ENCODE data around the gene SEC14L1.

GRCh38 chr17:77234695-77235094, 93.9 kb downstream of the SEC14L1 start:
- TF ChIP-seq, protein P1, sequence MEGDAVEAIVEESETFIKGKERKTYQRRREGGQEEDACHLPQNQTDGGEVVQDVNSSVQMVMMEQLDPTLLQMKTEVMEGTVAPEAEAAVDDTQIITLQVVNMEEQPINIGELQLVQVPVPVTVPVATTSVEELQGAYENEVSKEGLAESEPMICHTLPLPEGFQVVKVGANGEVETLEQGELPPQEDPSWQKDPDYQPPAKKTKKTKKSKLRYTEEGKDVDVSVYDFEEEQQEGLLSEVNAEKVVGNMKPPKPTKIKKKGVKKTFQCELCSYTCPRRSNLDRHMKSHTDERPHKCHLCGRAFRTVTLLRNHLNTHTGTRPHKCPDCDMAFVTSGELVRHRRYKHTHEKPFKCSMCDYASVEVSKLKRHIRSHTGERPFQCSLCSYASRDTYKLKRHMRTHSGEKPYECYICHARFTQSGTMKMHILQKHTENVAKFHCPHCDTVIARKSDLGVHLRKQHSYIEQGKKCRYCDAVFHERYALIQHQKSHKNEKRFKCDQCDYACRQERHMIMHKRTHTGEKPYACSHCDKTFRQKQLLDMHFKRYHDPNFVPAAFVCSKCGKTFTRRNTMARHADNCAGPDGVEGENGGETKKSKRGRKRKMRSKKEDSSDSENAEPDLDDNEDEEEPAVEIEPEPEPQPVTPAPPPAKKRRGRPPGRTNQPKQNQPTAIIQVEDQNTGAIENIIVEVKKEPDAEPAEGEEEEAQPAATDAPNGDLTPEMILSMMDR (IDR thresholded peaks at IDR 0.05; ENCODE audit: insufficient read depth, low read depth, low read length), result no peak
- TF ChIP-seq EZH2 (IDR thresholded peaks at IDR 0.05; ENCODE audit: insufficient read depth, low read length), result no peak
